Measurements from ENCODE around the gene STC2. TPM values are rescaled to one million over a fixed set of nuclear protein-coding genes. Genes with fewer than 3 reads are reported as not detected.
A peak's percentile ranks its signal among the peaks of the same experiment; 100 is the strongest.
"Not testable (repeated sequence)": the region's sequence is repeated elsewhere in the genome, so short reads cannot be mapped to it uniquely, and the experiment has no call there.

STC2 gene
- total and polyA plus RNA-seq, 2 of the 8 experiments (the other 6 are each of a cell fraction or from before 2014, with no cell fraction given) = 26.4 to 53.1 TPM

GRCh38 chr5:173284343-173284958 is 43.8 kb downstream of the STC2 start:
- H2BK120ac ChIP-seq (replicated peaks; ENCODE audit: low read depth, low read length); H3K4me1 ChIP-seq (replicated peaks in 1 of 4; ENCODE audit: control insufficient read depth in 3 of 4, insufficient read depth in 4 of 4, low read length in 3 of 4); H3K9ac ChIP-seq (replicated peaks in 1 of 4; ENCODE audit: extremely low read depth in 1 of 4, low read depth in 3 of 4, low read length in 3 of 4); H4K5ac ChIP-seq (ENCODE audit: insufficient read length, low read depth, low read length); H4K8ac ChIP-seq (ENCODE audit: extremely low read depth, insufficient read depth, low read length); H3K23ac ChIP-seq (ENCODE audit: insufficient read length); H3K27ac ChIP-seq (ENCODE audit: low read depth, low read length); H2AK5ac ChIP-seq (ENCODE audit: low read depth, low read length); H3K9me3 ChIP-seq (ENCODE audit: insufficient read depth in 2 of 2, low read depth in 1 of 2, low read length in 1 of 2); H3K4me3 ChIP-seq (ENCODE audit: extremely low read depth in 1 of 4, insufficient read depth in 2 of 4, low read depth in 3 of 4, low read length in 4 of 4); H3K79me2 ChIP-seq (ENCODE audit: control insufficient read depth in 1 of 2, insufficient read depth in 2 of 2, low read length in 2 of 2); H3K23me2 ChIP-seq (ENCODE audit: low read depth, low read length); FAIRE-seq; DNase-seq (ENCODE audit: low read depth in 1 of 2, low spot score in 2 of 2); H2BK15ac ChIP-seq (ENCODE audit: low read length); H3K4ac ChIP-seq (replicated peaks; ENCODE audit: insufficient read length, low read depth, low read length); H2BK5ac ChIP-seq (ENCODE audit: low read depth, low read length); H3K18ac ChIP-seq (ENCODE audit: extremely low read depth, low read length); H2BK20ac ChIP-seq (ENCODE audit: low read length); H3K79me1 ChIP-seq (ENCODE audit: low read depth, low read length); H3K36me3 ChIP-seq (ENCODE audit: control insufficient read depth in 2 of 4, insufficient read depth in 4 of 4, low read length in 3 of 4); H4K20me1 ChIP-seq (replicated peaks in 1 of 2; ENCODE audit: control insufficient read depth in 1 of 2, insufficient read depth in 2 of 2, low read length in 2 of 2); H4K91ac ChIP-seq (replicated peaks; ENCODE audit: insufficient read length, low read length); H3K56ac ChIP-seq (replicated peaks; ENCODE audit: insufficient read length, low read depth, low read length); H3K14ac ChIP-seq (ENCODE audit: insufficient read length): not testable (repeated sequence)
- Histone ChIP-seq H3K27me3 (replicated peaks in 1 of 4; ENCODE audit: control insufficient read depth in 3 of 4, extremely low read depth in 1 of 4, insufficient read depth in 3 of 4, low read length in 3 of 4) (peaks cover 3 to 20% (median 18%) of the 10 kb centered on the region in 4 experiments), H3K4me2 (ENCODE audit: insufficient read depth in 1 of 2, low read depth in 2 of 2, low read length in 2 of 2) (0 out of 4 replicates have a peak overlapping the region, but pooled peaks of 1 of the 2 experiments have one; percentile 7), H2AFZ (ENCODE audit: low read length) (peak overlapping the region; percentile 88; the same call in 1 of the 2 replicates), H2BK12ac (ENCODE audit: low read depth, low read length) (0 out of 2 replicates have a peak overlapping the region, but pooled peaks have one; percentile 40)
- POLR2A ChIA-PET (ENCODE audit: partially characterized antibody) = interaction anchor here (1.0 to 1.2 kb wide), 3 partner anchors 8 to 44 kb away, joined by 4 to 9 read pairs (median 4); partner anchors contain the start of gene STC2
- 95% methylated on average over 4 of the region's 4 CpGs; no CpG with 5 or more reads in 1 of the 2 experiments for WGBS, 2 experiments (ENCODE audit: extremely low coverage in 1 of 2, insufficient coverage in 1 of 2, insufficient read length in 1 of 2, insufficient replicate concordance in 2 of 2, low coverage in 1 of 2, low lambda C conversion rate in 2 of 2, missing lambda C conversion rate in 1 of 2)
- CTCF ChIA-PET (ENCODE audit: partially characterized antibody) = interaction anchor here (0.6 to 1.8 kb wide), 15 partner anchors 8 to 603 kb away, joined by 3 to 8 read pairs (median 3); partner anchors contain the start of gene ATP6V0E1
